Ectodermal cell (in vitro differentiated cells): ENCODE results near the gene RSPH3.
"Not testable (repeated sequence)": the region's sequence is repeated elsewhere in the genome, so short reads cannot be mapped to it uniquely, and the experiment has no call there.

ENCODE experiments used
- H3K27ac ChIP-seq: 2 replicates; pipeline ENCODE4 v1.7.0; 2013; ENCODE audit warnings: mild to moderate bottlenecking, low read depth, low read length; ENCODE audit not compliant: insufficient read depth, poor library complexity, severe bottlenecking
- H3K27me3 ChIP-seq: 2 replicates; pipeline ENCODE4 v1.7.0; 2013; ENCODE audit warnings: mild to moderate bottlenecking, low read length; ENCODE audit not compliant: insufficient read depth, control insufficient read depth, poor library complexity, severe bottlenecking
- H3K36me3 ChIP-seq: one replicate; pipeline ENCODE4 v1.7.0; 2013; ENCODE audit warnings: low read length; ENCODE audit not compliant: control insufficient read depth, insufficient read depth
- H3K4me1 ChIP-seq: one replicate; pipeline ENCODE4 v1.7.0; 2013; ENCODE audit warnings: low read length; ENCODE audit not compliant: control insufficient read depth, insufficient read depth
- H3K4me3 ChIP-seq: 2 replicates; pipeline ENCODE4 v1.7.0; 2013; ENCODE audit warnings: low read depth, low read length, control low read depth; ENCODE audit not compliant: insufficient read depth
- H3K9me3 ChIP-seq: 2 replicates; pipeline ENCODE4 v1.7.0; 2013; ENCODE audit warnings: mild to moderate bottlenecking, low read length, moderate library complexity; ENCODE audit not compliant: control insufficient read depth
- WGBS, 2 experiments: methylation state at CpG; one replicate each; pipeline ENCODE4 v1.1.7; 2013; ENCODE audit warnings: missing lambda C conversion rate in 2 of 2; 5-methylcytosine and 5-hydroxymethylcytosine counted together

Gene RSPH3

GRCh38 chr6:159039885-159040258 lies 39.9 kb upstream of the RSPH3 start:
- Histone ChIP-seq H3K9me3 (no peaks in the 10 kb centered on the region), H3K4me1 (no peaks in the 10 kb centered on the region), H3K36me3 (no peaks in the 10 kb centered on the region), H3K27ac (no peak overlapping the region), H3K27me3 (no peaks in the 10 kb centered on the region), H3K4me3 (no peak overlapping the region)
- 83 to 100% methylated on average over 1 of the region's 1 CpG for WGBS, 2 experiments

- no peak overlapping the region for H3K27ac ChIP-seq
- no peaks in the 10 kb centered on the region for H3K4me1 ChIP-seq
- WGBS, 2 experiments: 92 to 96% methylated on average over 8 of the region's 8 CpGs
- no peaks in the 10 kb centered on the region for H3K36me3 ChIP-seq
- H3K4me3 ChIP-seq: no peak overlapping the region
- no peaks in the 10 kb centered on the region for H3K27me3 ChIP-seq
- no peaks in the 10 kb centered on the region for H3K9me3 ChIP-seq
Measured at GRCh38 chr6:159038914-159039884, 39.2 kb upstream of the RSPH3 start.

- not testable (repeated sequence) for H3K4me1 ChIP-seq, H3K27ac ChIP-seq, H3K27me3 ChIP-seq, H3K9me3 ChIP-seq, H3K4me3 ChIP-seq, H3K36me3 ChIP-seq
- WGBS, 2 experiments: 85 to 87% methylated on average over 12 of the region's 12 CpGs
Measured at GRCh38 chr6:159038318-159038717, 38.3 kb upstream of the RSPH3 start.

GRCh38 chr6:159037756-159038290 lies 37.8 kb upstream of the RSPH3 start:
- Histone ChIP-seq H3K4me1 (no peaks in the 10 kb centered on the region), H3K27me3 (no peaks in the 10 kb centered on the region), H3K9me3 (no peaks in the 10 kb centered on the region), H3K27ac (no peak overlapping the region), H3K36me3 (no peaks in the 10 kb centered on the region), H3K4me3 (no peak overlapping the region)
- WGBS, 2 experiments: 87% methylated on average over 5 of the region's 5 CpGs

GRCh38 chr6:159036673-159037072 lies 36.7 kb upstream of the RSPH3 start:
- H3K9me3 ChIP-seq: no peaks in the 10 kb centered on the region
- H3K27ac ChIP-seq: no peak overlapping the region
- no peaks in the 10 kb centered on the region for H3K36me3 ChIP-seq
- no peak overlapping the region for H3K4me3 ChIP-seq
- no peaks in the 10 kb centered on the region for H3K27me3 ChIP-seq
- WGBS, 2 experiments: 88 to 90% methylated on average over 14 of the region's 14 CpGs
- H3K4me1 ChIP-seq: no peaks in the 10 kb centered on the region

GRCh38 chr6:159035891-159036290 lies 35.9 kb upstream of the RSPH3 start:
- no peaks in the 10 kb centered on the region for H3K27me3 ChIP-seq
- no peaks in the 10 kb centered on the region for H3K36me3 ChIP-seq
- 90 to 93% methylated on average over 17 of the region's 17 CpGs for WGBS, 2 experiments
- no peaks in the 10 kb centered on the region for H3K9me3 ChIP-seq
- no peak overlapping the region for H3K27ac ChIP-seq
- H3K4me3 ChIP-seq: no peak overlapping the region
- no peaks in the 10 kb centered on the region for H3K4me1 ChIP-seq

GRCh38 chr6:159033160-159034049 lies 33.4 kb upstream of the RSPH3 start:
- Histone ChIP-seq H3K36me3 (no peaks in the 10 kb centered on the region), H3K4me3 (no peak overlapping the region), H3K9me3 (no peaks in the 10 kb centered on the region), H3K4me1 (no peaks in the 10 kb centered on the region), H3K27ac (no peak overlapping the region), H3K27me3 (no peaks in the 10 kb centered on the region)
- WGBS, 2 experiments: 95 to 96% methylated on average over 11 of the region's 11 CpGs

GRCh38 chr6:159031846-159032245 lies 31.8 kb upstream of the RSPH3 start:
- Histone ChIP-seq H3K36me3 (no peaks in the 10 kb centered on the region), H3K9me3 (no peaks in the 10 kb centered on the region), H3K4me3 (no peak overlapping the region), H3K27ac (no peak overlapping the region), H3K27me3 (no peaks in the 10 kb centered on the region), H3K4me1 (no peaks in the 10 kb centered on the region)
- WGBS, 2 experiments: 95% methylated on average over 4 to 5 of the region's 5 CpGs

GRCh38 chr6:159030168-159030567 lies 30.2 kb upstream of the RSPH3 start:
- 96 to 97% methylated on average over 2 of the region's 2 CpGs for WGBS, 2 experiments
- no peaks in the 10 kb centered on the region for H3K4me1 ChIP-seq
- no peaks in the 10 kb centered on the region for H3K27me3 ChIP-seq
- H3K9me3 ChIP-seq: no peaks in the 10 kb centered on the region
- no peak overlapping the region for H3K4me3 ChIP-seq
- no peak overlapping the region for H3K27ac ChIP-seq
- H3K36me3 ChIP-seq: no peaks in the 10 kb centered on the region

- H3K27ac ChIP-seq, H3K36me3 ChIP-seq, H3K4me3 ChIP-seq, H3K9me3 ChIP-seq, H3K27me3 ChIP-seq, H3K4me1 ChIP-seq: not testable (repeated sequence)
- WGBS, 2 experiments: 88 to 92% methylated on average over 1 of the region's 1 CpG
Measured at GRCh38 chr6:159025224-159025623, 25.2 kb upstream of the RSPH3 start.
